ENCODE data around the gene MAST4. TPM values are rescaled to one million over a fixed set of nuclear protein-coding genes. Genes with fewer than 3 reads are reported as not detected.

The MAST4 gene
- total RNA-seq, 1 donor from 2014 or later: 55.2 TPM

- intact Hi-C loops (cut with DNase I): no loop called here
- no peaks in the 10 kb centered on the region for H3K36me3 ChIP-seq
- no peak for TF ChIP-seq CTCF (IDR thresholded peaks at IDR 0.05)
Observed at GRCh38 chr5:66892716-66893115, 296.5 kb downstream of the MAST4 start.

GRCh38 chr5:66894480-66895240, 298.5 kb downstream of the MAST4 start:
- Histone ChIP-seq H3K27me3 (no peaks in the 10 kb centered on the region), H3K4me3 (no peak overlapping the region), H3K27ac (no peak overlapping the region), H3K36me3 (no peaks in the 10 kb centered on the region), H3K9me3 (no peaks in the 10 kb centered on the region), H3K4me1 (no peaks in the 10 kb centered on the region)
- TF ChIP-seq CTCF (IDR thresholded peaks at IDR 0.05): no peak
- intact Hi-C loops (cut with DNase I): no loop called here
- no peak for DNase-seq (ENCODE audit: low spot score in 2 of 2)

More at GRCh38 chr5:66892716-66893115, 296.5 kb downstream of the MAST4 start:
- DNase-seq (ENCODE audit: low spot score in 2 of 2): no peak
- H3K9me3 ChIP-seq: no peaks in the 10 kb centered on the region
- H3K4me1 ChIP-seq: no peaks in the 10 kb centered on the region
- H3K27me3 ChIP-seq: no peaks in the 10 kb centered on the region
- no peak overlapping the region for H3K4me3 ChIP-seq
- H3K27ac ChIP-seq: no peak overlapping the region

GRCh38 chr5:66896171-66896570, 300.0 kb downstream of the MAST4 start:
- Histone ChIP-seq H3K27ac (no peak overlapping the region), H3K9me3 (no peaks in the 10 kb centered on the region), H3K4me1 (no peaks in the 10 kb centered on the region), H3K4me3 (no peak overlapping the region), H3K36me3 (no peaks in the 10 kb centered on the region), H3K27me3 (no peaks in the 10 kb centered on the region)
- DNase-seq (ENCODE audit: low spot score in 2 of 2): no peak
- no peak for TF ChIP-seq CTCF (IDR thresholded peaks at IDR 0.05)
- intact Hi-C loops (cut with DNase I): no loop called here

GRCh38 chr5:66897356-66897755, 301.2 kb downstream of the MAST4 start:
- no peak overlapping the region for H3K4me3 ChIP-seq
- no peak overlapping the region for H3K27ac ChIP-seq
- no peaks in the 10 kb centered on the region for H3K4me1 ChIP-seq
- DNase-seq (ENCODE audit: low spot score in 2 of 2): no peak
- no peak for TF ChIP-seq CTCF (IDR thresholded peaks at IDR 0.05)
- H3K36me3 ChIP-seq: no peaks in the 10 kb centered on the region
- H3K27me3 ChIP-seq: no peaks in the 10 kb centered on the region
- intact Hi-C loops (cut with DNase I): no loop called here
- no peaks in the 10 kb centered on the region for H3K9me3 ChIP-seq

- intact Hi-C loops (cut with DNase I): no loop called here
Observed at GRCh38 chr5:66898241-66898995, 302.2 kb downstream of the MAST4 start.

More at GRCh38 chr5:66898241-66898995, 302.2 kb downstream of the MAST4 start:
- DNase-seq (ENCODE audit: low spot score in 2 of 2): no peak
- no peak overlapping the region for H3K4me3 ChIP-seq
- H3K27me3 ChIP-seq: no peaks in the 10 kb centered on the region
- TF ChIP-seq CTCF (IDR thresholded peaks at IDR 0.05): no peak
- H3K36me3 ChIP-seq: no peaks in the 10 kb centered on the region
- no peak overlapping the region for H3K27ac ChIP-seq
- H3K4me1 ChIP-seq: no peaks in the 10 kb centered on the region
- H3K9me3 ChIP-seq: no peaks in the 10 kb centered on the region
